Gastrocnemius medialis (tissue), 4 donors: Measurements from ENCODE around the gene SCAI. TPM values are rescaled to one million over a fixed set of nuclear protein-coding genes. Genes with fewer than 3 reads are reported as not detected.
"Not testable (repeated sequence)": the region's sequence is repeated elsewhere in the genome, so short reads cannot be mapped to it uniquely, and the experiment has no call there.

Experiments
- ATAC-seq, 2 donors: fragments of 150-250 bp; one replicate each; pipeline ENCODE4 v1.9.1; 2016
- DNase-seq, 2 donors: peaks; one replicate each; pipeline ENCODE4 v3.0.0-alpha.2; 2019
- H3K27ac ChIP-seq, 4 donors: fragments of 200-600 bp; sonication (generic); 1 replicate in 1 of 4; 2 replicates in 3 of 4; pipeline ENCODE4 v1.5.1; 2016 to 2018; ENCODE audit warnings: mild to moderate bottlenecking in 2 of 4, moderate library complexity in 1 of 4
- H3K27me3 ChIP-seq, 3 donors: fragments of 200-600 bp; sonication (generic) in 2 of 3; 1 replicate in 1 of 3; 2 replicates in 2 of 3; pipeline versions ENCODE4 v1.5.1 to v1.6.0; 2016 to 2019; ENCODE audit warnings: mild to moderate bottlenecking in 1 of 3, moderate library complexity in 1 of 3
- H3K36me3 ChIP-seq, 2 donors: fragments of 200-600 bp; sonication (generic) in 1 of 2; one replicate each; pipeline ENCODE4 v1.5.1; 2017 to 2018
- H3K4me1 ChIP-seq, 2 donors: fragments of 200-600 bp; sonication (generic) in 1 of 2; one replicate each; pipeline ENCODE4 v1.5.1; 2016 to 2017; ENCODE audit warnings: mild to moderate bottlenecking in 2 of 2
- H3K4me3 ChIP-seq, 4 donors: fragments of 200-600 bp; sonication (generic) in 3 of 4; 1 replicate in 1 of 4; 2 replicates in 3 of 4; pipeline ENCODE4 v1.5.1; 2016 to 2019; ENCODE audit warnings: mild to moderate bottlenecking in 2 of 4
- H3K9me3 ChIP-seq, 3 donors: fragments of 200-600 bp; sonication (generic) in 2 of 3; 1 replicate in 1 of 3; 2 replicates in 2 of 3; pipeline ENCODE4 v1.5.1; 2016 to 2019
- CTCF ChIP-seq, 5 experiments: fragments of 450-650 bp in 3 of 5; fragments of 200-600 bp in 2 of 5; sonication (generic) in 2 of 5; IDR thresholded peaks in 4 of 5; conservative IDR thresholded peaks in 1 of 5; 1 replicate in 4 of 5; 2 replicates in 1 of 5; pipeline ENCODE4 v1.5.1; 2016 to 2019; ENCODE audit warnings: antibody characterized with exemption in 5 of 5, mild to moderate bottlenecking in 3 of 5, moderate library complexity in 3 of 5
- POLR2A ChIP-seq, 2 donors: fragments of 450-650 bp; IDR thresholded peaks; one replicate each; pipeline ENCODE4 v1.6.1; 2017; ENCODE audit warnings: antibody characterized with exemption in 2 of 2, mild to moderate bottlenecking in 2 of 2, moderate library complexity in 2 of 2
- in situ Hi-C, 4 donors: fragments of 200-750 bp; cut with MboI; loops; one replicate each; pipeline versions ENCODE4 v1.15.0 to v1.8.0; 2017; ENCODE audit warnings: low sequenced_read_pairs in 4 of 4
- intact Hi-C: fragments of 100-400 bp; cut with DNase I; formaldehyde crosslinking; loops from one replicate; pipeline ENCODE4 v1.15.1; 2023; ENCODE audit warnings: low total_unique reads
- total RNA-seq, 4 donors: library from RNA; depleted of rRNA; stranded (reverse); fragments of >200 nt; gene quantifications; one replicate each; pipeline versions ENCODE4 v1.1.0 to v1.2.3, GENCODE V29; 2016

SCAI gene
- total RNA-seq, 4 donors from 2014 or later, result 1.1 to 4.7 (median 3.4) TPM

GRCh38 chr9:125085703-125086477 is 57.4 kb downstream of the SCAI start:
- Histone ChIP-seq H3K27ac (no peak overlapping the region), H3K4me3 (no peak overlapping the region), H3K9me3 (no peaks in the 10 kb centered on the region), H3K4me1 (peaks cover 8 to 25% of the 10 kb centered on the region in 2 donors), H3K27me3 (no peaks in the 10 kb centered on the region), H3K36me3 (no peaks in the 10 kb centered on the region)
- DNase-seq (no peak), ATAC-seq (no peak)
- in situ Hi-C loops, result no loop called here
- TF ChIP-seq POLR2A (IDR thresholded peaks at IDR 0.05), result no peak
- intact Hi-C loops, result no loop called here

- H3K27ac ChIP-seq, in situ Hi-C loops, intact Hi-C loops, H3K27me3 ChIP-seq, H3K4me1 ChIP-seq, DNase-seq, H3K36me3 ChIP-seq, H3K9me3 ChIP-seq, ATAC-seq, H3K4me3 ChIP-seq: not testable (repeated sequence)
Observed at GRCh38 chr9:125082197-125082596, 61.1 kb downstream of the SCAI start.

GRCh38 chr9:125080797-125081196 is 62.5 kb downstream of the SCAI start:
- in situ Hi-C loops, intact Hi-C loops: not testable (repeated sequence)

GRCh38 chr9:125079931-125080330 is 63.4 kb downstream of the SCAI start:
- H3K4me3 ChIP-seq, result no peak overlapping the region
- intact Hi-C loops, result no loop called here
- DNase-seq, result no peak
- H3K36me3 ChIP-seq, result no peaks in the 10 kb centered on the region
- no peak overlapping the region for H3K27ac ChIP-seq
- H3K9me3 ChIP-seq, result no peaks in the 10 kb centered on the region
- ATAC-seq, result no peak
- no peak for TF ChIP-seq POLR2A (IDR thresholded peaks at IDR 0.05)
- TF ChIP-seq CTCF (IDR thresholded peaks at IDR 0.05 in 4 of 5, conservative IDR thresholded peaks at IDR 0.05 in 1 of 5), result no peak
- H3K27me3 ChIP-seq, result no peaks in the 10 kb centered on the region
- in situ Hi-C loops, result no loop called here
- no peaks in the 10 kb centered on the region for H3K4me1 ChIP-seq

More at GRCh38 chr9:125080797-125081196, 62.5 kb downstream of the SCAI start:
- H3K4me1 ChIP-seq, DNase-seq, H3K27me3 ChIP-seq, H3K9me3 ChIP-seq, H3K27ac ChIP-seq, H3K36me3 ChIP-seq, ATAC-seq, H3K4me3 ChIP-seq: not testable (repeated sequence)

GRCh38 chr9:125075997-125076396 is 67.3 kb downstream of the SCAI start:
- intact Hi-C loops, result no loop called here
- Histone ChIP-seq H3K4me1 (no peaks in the 10 kb centered on the region), H3K36me3 (no peaks in the 10 kb centered on the region), H3K9me3 (no peaks in the 10 kb centered on the region), H3K27me3 (no peaks in the 10 kb centered on the region), H3K4me3 (no peak overlapping the region), H3K27ac (no peak overlapping the region)
- DNase-seq (no peak), ATAC-seq (no peak)
- TF ChIP-seq POLR2A (IDR thresholded peaks at IDR 0.05), result no peak
- TF ChIP-seq CTCF (IDR thresholded peaks at IDR 0.05 in 4 of 5, conservative IDR thresholded peaks at IDR 0.05 in 1 of 5), result no peak
- in situ Hi-C loops, result no loop called here

GRCh38 chr9:125074976-125075375 is 68.4 kb downstream of the SCAI start:
- H3K27me3 ChIP-seq, result no peaks in the 10 kb centered on the region
- no peak for ATAC-seq
- TF ChIP-seq CTCF (IDR thresholded peaks at IDR 0.05 in 4 of 5, conservative IDR thresholded peaks at IDR 0.05 in 1 of 5) (no peak), POLR2A (IDR thresholded peaks at IDR 0.05) (no peak)
- intact Hi-C loops (no loop called here), in situ Hi-C loops (no loop called here)
- DNase-seq, result no peak
- no peaks in the 10 kb centered on the region for H3K9me3 ChIP-seq
- H3K27ac ChIP-seq, result no peak overlapping the region
- H3K4me1 ChIP-seq, result no peaks in the 10 kb centered on the region
- H3K4me3 ChIP-seq, result no peak overlapping the region
- no peaks in the 10 kb centered on the region for H3K36me3 ChIP-seq
